Osteoblast (primary cell): ENCODE data around the gene BICD1. TPM values are rescaled to one million over a fixed set of nuclear protein-coding genes. Genes with fewer than 3 reads are reported as not detected.

Experiments used
- DNase-seq: peaks from one replicate; pipeline ENCODE4 v3.0.0; 2011; ENCODE audit warnings: low spot score, mixed read lengths; ENCODE audit not compliant: insufficient read length; ENCODE audit errors: missing footprints
- H2AFZ ChIP-seq: 2 replicates; pipeline ENCODE4 v1.6.0; 2011; ENCODE audit warnings: mild to moderate bottlenecking, low read length
- H3K27ac ChIP-seq: 2 replicates; pipeline ENCODE4 v1.5.1; 2011; ENCODE audit warnings: mild to moderate bottlenecking, low read depth, low read length, moderate library complexity
- H3K27me3 ChIP-seq: 2 replicates; pipeline ENCODE4 v1.6.0; 2012; ENCODE audit warnings: mild to moderate bottlenecking, control low read depth, inconsistent platforms, low read length, moderate library complexity; ENCODE audit not compliant: insufficient read depth
- H3K36me3 ChIP-seq: 2 replicates; pipeline ENCODE4 v1.5.1; 2011; ENCODE audit warnings: mild to moderate bottlenecking, low read length, control low read depth, moderate library complexity; ENCODE audit not compliant: insufficient read depth
- H3K4me1 ChIP-seq: 2 replicates; pipeline ENCODE4 v1.5.1; 2011; ENCODE audit warnings: mild to moderate bottlenecking, low read length, control low read depth, moderate library complexity; ENCODE audit not compliant: insufficient read depth
- H3K4me2 ChIP-seq: 2 replicates; pipeline ENCODE4 v1.6.0; 2011; ENCODE audit warnings: mild to moderate bottlenecking, low read length; ENCODE audit not compliant: insufficient read depth
- H3K4me3 ChIP-seq: fragments of 200-600 bp; sonication (generic); 3 replicates; pipeline ENCODE4 v1.5.1; 2012; ENCODE audit warnings: mild to moderate bottlenecking, low read length, inconsistent platforms; ENCODE audit not compliant: insufficient read depth
- H3K79me2 ChIP-seq: 2 replicates; pipeline ENCODE4 v1.6.0; 2012; ENCODE audit warnings: mild to moderate bottlenecking, low read length, control low read depth, inconsistent platforms; ENCODE audit not compliant: insufficient read depth
- H3K9me3 ChIP-seq: 2 replicates; pipeline ENCODE4 v1.5.1; 2011; ENCODE audit warnings: low read depth, low read length, control low read depth
- H4K20me1 ChIP-seq: 2 replicates; pipeline ENCODE4 v1.6.0; 2012; ENCODE audit warnings: mild to moderate bottlenecking, low read length, control low read depth; ENCODE audit not compliant: insufficient read depth
- total RNA-seq: library from RNA; depleted of rRNA; stranded (reverse); fragments of >200 nt; gene quantifications from 2 replicates; pipeline ENCODE4 v1.2.3, GENCODE V29; 2012
- TF ChIP-seq, protein P1 (sequence below): IDR thresholded peaks from 2 replicates; pipeline ENCODE4 v1.5.1; 2011; ENCODE audit warnings: mild to moderate bottlenecking, low read depth, low read length, moderate library complexity; ENCODE audit errors: extremely low read depth

The BICD1 gene
- total RNA-seq, 1 donor = 21.0 TPM

DNA sequence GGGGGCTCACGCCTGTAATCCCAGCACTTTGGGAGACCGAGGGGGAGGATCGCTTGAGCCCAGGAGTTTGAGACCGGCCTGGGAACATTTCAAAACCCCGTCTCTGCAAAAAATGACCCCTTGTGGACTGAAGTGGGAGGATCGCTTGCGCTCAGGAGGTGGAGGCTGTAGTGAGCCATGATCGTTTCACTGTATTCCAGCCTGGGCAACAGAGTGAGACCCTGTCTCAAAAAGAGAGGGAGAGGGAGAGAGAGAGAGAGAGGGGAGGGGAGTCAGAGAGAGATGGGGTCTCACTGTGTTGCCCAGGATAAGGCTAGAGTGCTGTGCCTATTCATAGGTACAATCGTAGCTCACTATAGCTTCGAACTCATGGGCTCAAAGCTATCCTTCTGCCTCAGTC lies 295.5 kb downstream of the BICD1 start:
- no peak overlapping the region for H3K4me2 ChIP-seq
- H3K9me3 ChIP-seq = no peaks in the 10 kb centered on the region
- peaks cover 9% of the 10 kb centered on the region for H3K4me1 ChIP-seq

DNA sequence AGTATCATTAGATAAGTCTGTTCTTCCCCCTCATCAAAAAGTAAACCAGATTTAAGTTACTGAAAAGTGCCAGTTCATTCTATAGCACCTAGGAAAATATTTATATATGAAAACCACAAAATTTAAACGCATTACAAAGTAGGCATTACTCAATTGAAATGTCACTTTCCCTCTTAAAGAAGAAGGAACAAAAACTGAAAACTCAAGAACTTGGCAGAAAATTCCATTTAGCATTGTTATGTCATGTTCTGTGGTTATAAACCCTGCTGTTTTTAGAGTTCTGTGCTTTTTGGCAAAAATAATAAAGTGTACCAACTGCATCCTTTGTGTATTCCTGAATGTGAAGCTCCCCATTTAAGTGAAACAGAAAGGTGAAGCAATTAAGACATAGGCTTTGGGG lies 296.3 kb downstream of the BICD1 start:
- Histone ChIP-seq H3K79me2 (no peaks in the 10 kb centered on the region), H3K9me3 (no peaks in the 10 kb centered on the region), H3K4me1 (peaks cover 9% of the 10 kb centered on the region)

More for the DNA sequence above, 295.5 kb downstream of the BICD1 start:
- Histone ChIP-seq H3K79me2 (no peaks in the 10 kb centered on the region), H3K27me3 (peaks cover 17% of the 10 kb centered on the region), H3K36me3 (no peaks in the 10 kb centered on the region), H3K4me3 (no peak overlapping the region), H4K20me1 (no peaks in the 10 kb centered on the region), H3K27ac (no peak overlapping the region), H2AFZ (no peak overlapping the region)
- no peak for DNase-seq
- TF ChIP-seq, protein P1, sequence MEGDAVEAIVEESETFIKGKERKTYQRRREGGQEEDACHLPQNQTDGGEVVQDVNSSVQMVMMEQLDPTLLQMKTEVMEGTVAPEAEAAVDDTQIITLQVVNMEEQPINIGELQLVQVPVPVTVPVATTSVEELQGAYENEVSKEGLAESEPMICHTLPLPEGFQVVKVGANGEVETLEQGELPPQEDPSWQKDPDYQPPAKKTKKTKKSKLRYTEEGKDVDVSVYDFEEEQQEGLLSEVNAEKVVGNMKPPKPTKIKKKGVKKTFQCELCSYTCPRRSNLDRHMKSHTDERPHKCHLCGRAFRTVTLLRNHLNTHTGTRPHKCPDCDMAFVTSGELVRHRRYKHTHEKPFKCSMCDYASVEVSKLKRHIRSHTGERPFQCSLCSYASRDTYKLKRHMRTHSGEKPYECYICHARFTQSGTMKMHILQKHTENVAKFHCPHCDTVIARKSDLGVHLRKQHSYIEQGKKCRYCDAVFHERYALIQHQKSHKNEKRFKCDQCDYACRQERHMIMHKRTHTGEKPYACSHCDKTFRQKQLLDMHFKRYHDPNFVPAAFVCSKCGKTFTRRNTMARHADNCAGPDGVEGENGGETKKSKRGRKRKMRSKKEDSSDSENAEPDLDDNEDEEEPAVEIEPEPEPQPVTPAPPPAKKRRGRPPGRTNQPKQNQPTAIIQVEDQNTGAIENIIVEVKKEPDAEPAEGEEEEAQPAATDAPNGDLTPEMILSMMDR = no peak

DNA sequence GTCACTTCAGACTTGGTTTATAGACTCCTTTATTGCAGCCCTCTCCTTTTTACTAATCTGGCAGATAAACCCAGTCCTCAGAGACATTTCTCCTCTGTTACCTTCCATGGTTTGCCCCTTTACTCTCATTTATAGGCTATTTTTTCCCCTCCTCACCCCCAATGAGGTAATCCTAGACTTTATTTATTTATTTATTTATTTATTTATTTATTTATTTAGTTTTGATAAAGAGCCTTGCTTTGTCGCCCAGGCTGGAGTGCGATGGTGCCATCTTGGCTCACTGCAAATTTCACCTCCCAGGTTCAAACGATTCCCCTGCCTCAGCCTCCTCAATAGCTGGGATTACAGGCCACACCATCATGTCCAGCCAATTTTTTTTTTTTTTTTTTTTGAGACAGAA lies 301.1 kb downstream of the BICD1 start:
- H2AFZ ChIP-seq = no peak overlapping the region
- no peaks in the 10 kb centered on the region for H3K9me3 ChIP-seq
- no peaks in the 10 kb centered on the region for H3K79me2 ChIP-seq
- H3K27me3 ChIP-seq = no peaks in the 10 kb centered on the region
- no peaks in the 10 kb centered on the region for H3K4me1 ChIP-seq
- no peak overlapping the region for H3K4me3 ChIP-seq
- DNase-seq = no peak
- TF ChIP-seq, protein P1 = no peak
- no peaks in the 10 kb centered on the region for H4K20me1 ChIP-seq
- no peaks in the 10 kb centered on the region for H3K36me3 ChIP-seq
- no peak overlapping the region for H3K27ac ChIP-seq
- no peak overlapping the region for H3K4me2 ChIP-seq

More for the DNA sequence above, 296.3 kb downstream of the BICD1 start:
- H2AFZ ChIP-seq = no peak overlapping the region
- no peak for DNase-seq
- H4K20me1 ChIP-seq = no peaks in the 10 kb centered on the region
- H3K36me3 ChIP-seq = no peaks in the 10 kb centered on the region
- peaks cover 17% of the 10 kb centered on the region for H3K27me3 ChIP-seq
- TF ChIP-seq, protein P1 = no peak
- H3K27ac ChIP-seq = no peak overlapping the region
- no peak overlapping the region for H3K4me2 ChIP-seq
- no peak overlapping the region for H3K4me3 ChIP-seq

DNA sequence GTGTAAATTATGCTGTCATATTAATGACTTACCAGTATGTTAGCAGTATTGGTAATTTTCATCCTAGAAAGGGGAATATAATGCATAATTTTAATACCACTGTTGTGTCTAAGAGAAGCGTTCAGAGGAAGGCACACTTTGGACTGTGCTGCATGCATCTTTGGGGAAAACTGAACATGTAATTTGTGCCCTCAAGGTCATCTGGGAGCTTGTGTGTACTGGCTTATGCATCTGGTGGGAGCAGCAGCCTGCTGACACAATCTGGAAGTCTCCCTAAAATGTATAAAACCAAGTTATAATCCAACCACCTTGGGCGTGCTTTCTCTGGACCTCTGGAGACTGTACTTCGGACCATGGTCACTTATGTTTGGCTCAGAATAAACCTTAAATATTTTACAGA lies 306.8 kb downstream of the BICD1 start:
- no peak for DNase-seq
- Histone ChIP-seq H3K4me1 (no peaks in the 10 kb centered on the region), H3K4me3 (no peak overlapping the region), H3K9me3 (no peaks in the 10 kb centered on the region), H2AFZ (no peak overlapping the region), H3K27me3 (no peaks in the 10 kb centered on the region), H3K79me2 (no peaks in the 10 kb centered on the region), H4K20me1 (no peaks in the 10 kb centered on the region), H3K27ac (no peak overlapping the region), H3K4me2 (no peak overlapping the region), H3K36me3 (no peaks in the 10 kb centered on the region)
- TF ChIP-seq, protein P1 = no peak
